Breast epithelium (tissue), 3 donors: ENCODE results near the gene TMCO4.

Experiments
- POLR2A ChIP-seq: fragments of 450-650 bp; IDR thresholded peaks from one replicate; pipeline ENCODE4 v1.6.1; 2016; ENCODE audit warnings: antibody characterized with exemption, mild to moderate bottlenecking, moderate library complexity
- POLR2AphosphoS5 ChIP-seq, 3 donors: sonication (generic); formaldehyde crosslinking; IDR thresholded peaks; one replicate each; pipeline ENCODE4 v1.6.1; 2017; ENCODE audit warnings: antibody characterized with exemption in 3 of 3

DNA sequence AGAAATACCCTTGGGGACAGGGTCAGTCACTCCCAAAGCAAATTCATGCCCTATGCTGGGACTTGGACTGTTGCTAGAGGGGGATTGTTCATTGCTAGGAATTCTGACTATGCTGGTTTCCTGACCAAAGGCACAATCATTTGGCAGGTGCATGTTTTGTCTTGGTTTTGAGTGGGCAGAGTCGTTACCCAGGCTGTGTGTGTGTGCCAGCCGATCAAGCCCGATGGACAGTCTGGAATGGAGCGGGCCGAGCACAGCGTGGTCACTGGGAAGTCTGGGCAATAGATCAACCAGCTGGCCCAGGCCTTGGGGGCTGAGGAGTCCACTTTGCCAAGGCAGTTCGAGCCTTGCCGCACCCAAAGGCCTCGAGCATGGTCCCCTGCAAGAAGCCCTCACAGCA is 74.1 kb downstream of the TMCO4 start:
- no peak for TF ChIP-seq POLR2AphosphoS5 (IDR thresholded peaks at IDR 0.05)
- TF ChIP-seq POLR2A = no peak
